GM20431 (cell line): ENCODE measurements around the gene GNLY.

Source experiments
- in situ Hi-C: fragments of 300-500 bp; cut with MseI, MboI; formaldehyde crosslinking; loops from one replicate; pipeline ENCODE4 v1.15.0; 2020; ENCODE audit warnings: low sequenced_read_pairs; ENCODE audit not compliant: unreplicated experiment

Gene GNLY

DNA sequence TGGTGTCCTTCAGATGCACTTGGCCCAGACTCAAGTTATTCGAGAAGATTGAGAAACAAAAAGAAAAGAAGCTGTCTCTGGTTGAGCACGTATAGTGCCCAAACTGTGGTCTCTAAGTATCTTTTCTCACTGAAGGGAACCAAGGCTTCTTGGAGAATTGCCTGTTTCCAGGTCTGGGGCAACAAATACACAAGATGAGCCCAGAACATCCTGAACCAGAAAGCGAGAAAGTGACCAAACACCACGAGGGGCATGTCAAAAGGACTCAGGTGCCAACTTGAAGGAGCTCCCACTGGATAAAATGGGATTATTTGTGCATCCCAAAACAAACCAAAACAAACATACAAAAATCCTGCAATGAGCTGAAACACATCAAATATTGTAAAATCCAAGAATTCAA lies 46.0 kb downstream of the GNLY start:
- in situ Hi-C loops = no loop called here

DNA sequence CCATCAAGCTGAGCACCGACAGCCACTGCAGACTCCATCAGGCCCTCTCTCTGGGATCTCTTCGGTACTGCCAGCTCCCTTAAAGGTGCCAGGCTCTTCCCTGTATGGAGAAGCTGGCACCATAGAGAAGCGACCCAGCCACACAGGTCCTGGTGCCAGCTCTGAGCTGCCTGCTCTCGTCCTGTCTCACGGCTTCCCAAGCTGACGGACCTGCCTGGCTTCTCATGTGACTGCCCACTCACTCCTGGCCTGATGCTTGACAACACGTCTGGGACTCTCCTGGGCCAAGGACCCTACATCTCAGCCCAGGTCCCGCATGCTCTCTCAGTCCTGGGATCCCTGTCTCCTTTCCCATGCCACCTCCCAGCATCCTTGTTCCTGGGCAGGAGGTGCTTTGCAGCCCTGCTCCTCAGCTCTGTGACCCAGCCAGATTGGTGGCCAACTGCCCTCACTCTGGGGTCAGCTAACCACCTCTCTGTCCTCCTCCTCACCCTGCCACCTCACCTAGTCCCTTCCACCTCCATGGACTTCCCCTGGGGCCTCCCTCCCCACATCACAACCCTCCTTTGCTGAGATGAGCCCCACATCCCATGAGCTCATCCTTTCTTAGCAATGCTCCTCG lies 47.2 kb downstream of the GNLY start:
- in situ Hi-C loops = no loop called here

GRCh38 chr2:85741833-85742455 lies 47.8 kb downstream of the GNLY start:
- in situ Hi-C loops = no loop called here

DNA sequence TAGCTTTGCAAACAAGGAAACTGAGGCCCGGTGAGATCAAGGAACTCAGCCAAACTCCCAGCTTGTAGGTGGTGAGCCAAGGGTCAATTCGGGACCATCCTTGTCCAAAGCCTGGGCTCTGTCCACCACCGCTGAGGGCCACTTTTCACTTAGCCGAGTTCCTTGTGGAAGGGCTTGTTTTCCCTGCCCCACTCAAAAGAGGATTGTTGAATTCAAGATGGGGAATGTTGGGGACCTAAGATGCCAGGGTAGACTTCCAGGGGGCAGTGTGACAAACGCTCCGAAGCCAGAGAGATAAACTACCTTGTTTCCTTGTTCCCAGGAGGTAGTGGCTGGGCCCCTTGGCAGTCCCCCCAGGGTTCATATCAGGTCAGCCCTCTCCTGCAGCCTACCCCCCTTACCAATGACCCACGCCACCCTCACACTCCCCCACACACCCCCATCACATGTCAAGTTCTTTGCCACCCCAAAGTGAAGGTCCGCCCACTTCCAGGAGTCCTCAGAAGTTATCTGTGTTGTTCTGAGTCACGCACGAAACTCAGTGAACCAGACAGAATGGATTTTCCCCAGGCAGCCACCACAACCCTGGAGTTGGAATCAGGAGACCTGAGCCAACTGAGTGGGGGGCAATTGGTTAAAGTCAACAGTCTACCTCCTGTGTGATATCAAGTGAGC lies 49.3 kb downstream of the GNLY start:
- in situ Hi-C loops = no loop called here

DNA sequence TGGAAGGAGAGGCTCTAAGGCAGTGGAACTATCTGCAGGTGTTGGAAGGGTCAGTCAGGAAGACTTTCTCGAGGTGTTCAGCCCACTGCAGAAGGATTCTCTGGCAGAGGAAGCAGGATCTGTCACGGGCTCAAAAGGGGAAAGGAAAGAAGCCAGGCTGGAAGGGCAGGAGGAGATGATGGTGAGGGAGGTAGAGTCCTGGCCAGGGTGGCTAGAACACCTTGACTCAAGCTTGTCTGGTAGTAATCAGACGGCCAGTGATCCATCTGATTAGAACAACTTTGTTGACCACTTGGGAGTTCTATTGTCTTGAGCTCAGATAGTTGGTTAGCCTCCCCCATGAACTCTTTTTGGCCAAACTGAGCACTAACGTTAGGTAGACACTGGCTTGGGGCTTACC lies 49.9 kb downstream of the GNLY start:
- in situ Hi-C loops = no loop called here

GRCh38 chr2:85744741-85745601 lies 50.8 kb downstream of the GNLY start:
- in situ Hi-C loops = no loop called here

DNA sequence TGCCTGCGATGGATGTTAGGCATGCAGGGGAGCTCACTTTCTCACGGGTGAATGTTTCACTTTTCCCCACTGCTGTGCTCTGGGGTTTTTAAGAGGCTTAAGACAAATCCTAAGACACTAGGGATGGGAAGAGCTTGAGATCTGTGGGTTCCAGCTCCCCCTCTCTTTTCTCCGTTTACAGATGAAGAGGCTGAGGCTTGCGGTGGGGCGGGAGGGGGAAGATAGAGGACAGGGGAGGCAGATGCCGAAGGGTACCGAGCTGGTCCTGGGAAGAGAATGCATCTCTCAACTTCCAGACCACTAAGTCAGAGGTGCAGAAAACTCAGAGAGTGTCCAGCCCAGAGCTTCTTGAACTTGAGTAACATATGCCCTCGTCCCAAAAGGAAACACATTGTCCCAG lies 51.5 kb downstream of the GNLY start:
- in situ Hi-C loops = no loop called here

GRCh38 chr2:85746321-85747004 lies 52.3 kb downstream of the GNLY start:
- in situ Hi-C loops = no loop called here

DNA sequence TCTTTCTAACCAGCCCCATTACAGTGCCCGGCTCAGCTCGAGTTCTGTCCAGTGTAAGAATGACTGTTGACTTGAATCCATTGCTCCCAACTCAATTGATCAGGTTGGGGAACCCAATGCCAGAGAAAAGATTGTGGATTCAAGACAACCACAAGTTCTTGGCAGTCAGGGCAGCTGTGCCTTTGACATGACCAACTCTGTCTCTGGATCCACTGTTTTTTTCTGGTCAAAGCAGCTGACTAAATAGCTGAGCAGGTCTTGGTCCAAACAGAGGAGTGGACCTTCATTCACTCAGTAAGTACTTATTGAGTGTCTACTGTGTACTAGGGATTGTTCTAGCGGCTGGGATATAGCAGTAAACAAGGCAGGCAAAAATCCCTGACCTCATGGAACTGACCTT lies 53.3 kb downstream of the GNLY start:
- in situ Hi-C loops = no loop called here

- in situ Hi-C loops = no loop called here
Observed at GRCh38 chr2:85748039-85748734, 54.0 kb downstream of the GNLY start.
